SK-N-SH (cell line): ENCODE measurements around the gene CIDEB. TPM values are rescaled to one million over a fixed set of nuclear protein-coding genes. Genes with fewer than 3 reads are reported as not detected.

Source experiments
- CTCF ChIA-PET: fragments of 300-600, 350-600 bp; formaldehyde crosslinking; extraction: SDS; loops from one replicate; lab custom pipeline; 2021; lab: Yijun Ruan, JAX
- POLR2A ChIA-PET: fragments of 350-600 bp; sonication (Branson Sonifier 250); formaldehyde crosslinking; extraction: SDS; loops from one replicate; lab custom pipeline; 2020; ENCODE audit warnings: antibody characterized with exemption, inconsistent platforms; lab: Yijun Ruan, JAX
- DNase-seq: peaks from one replicate; pipeline ENCODE4 v3.0.0; 2012
- H2AFZ ChIP-seq: fragments of 200-600 bp; sonication (generic); 2 replicates; pipeline ENCODE4 v1.8.1; 2016; ENCODE audit warnings: antibody characterized with exemption, mild to moderate bottlenecking, low read depth
- H3F3A ChIP-seq: fragments of 200-600 bp; sonication (generic); replicated peaks from 2 replicates; pipeline ENCODE3; 2016; ENCODE audit warnings: antibody characterized with exemption, mild to moderate bottlenecking; ENCODE audit not compliant: insufficient read depth
- H3K27ac ChIP-seq, 2 experiments: fragments of 200-500 bp in 1 of 2; fragments of 200-600 bp in 1 of 2; sonication (Bioruptor generic) in 1 of 2; sonication (generic), shearing (Covaris generic) in 1 of 2; 2 replicates each; pipeline versions ENCODE4 v1.5.1 to v1.6.1; 2014 to 2016; ENCODE audit warnings: low read depth in 2 of 2, inconsistent platforms in 1 of 2, low read length in 1 of 2, mild to moderate bottlenecking in 1 of 2, mixed read lengths in 1 of 2
- H3K27me3 ChIP-seq: fragments of 200-600 bp; sonication (generic), shearing (Covaris generic); 2 replicates; pipeline ENCODE4 v1.6.1; 2016; ENCODE audit warnings: mixed run types; ENCODE audit not compliant: insufficient read depth
- H3K36me3 ChIP-seq, 2 experiments: fragments of 200-500 bp in 1 of 2; fragments of 200-600 bp in 1 of 2; sonication (Bioruptor generic) in 1 of 2; sonication (generic) in 1 of 2; replicated peaks in 1 of 2; 2 replicates each; pipeline versions ENCODE3 to v1.5.1; 2014 to 2016; ENCODE audit warnings: low read length in 1 of 2, mild to moderate bottlenecking in 1 of 2; ENCODE audit not compliant: insufficient read depth in 2 of 2, control insufficient read depth in 1 of 2
- H3K4me1 ChIP-seq, 2 experiments: fragments of 200-500 bp in 1 of 2; fragments of 200-600 bp in 1 of 2; sonication (Bioruptor generic) in 1 of 2; sonication (generic), shearing (Covaris generic) in 1 of 2; 2 replicates each; pipeline versions ENCODE4 v1.5.1 to v1.6.1; 2014 to 2016; ENCODE audit warnings: low read depth in 1 of 2, low read length in 1 of 2, mixed run types in 1 of 2; ENCODE audit not compliant: insufficient read depth in 2 of 2, control insufficient read depth in 1 of 2
- H3K4me2 ChIP-seq: fragments of 200-600 bp; sonication (generic), shearing (Covaris generic); 2 replicates; pipeline ENCODE4 v1.6.1; 2017; ENCODE audit warnings: mixed run types
- H3K4me3 ChIP-seq, 2 experiments: fragments of 200-500 bp in 1 of 2; fragments of 200-600 bp in 1 of 2; sonication (Bioruptor generic) in 1 of 2; sonication (generic), shearing (Covaris generic) in 1 of 2; 2 replicates each; pipeline versions ENCODE4 v1.5.1 to v1.8.1; 2014 to 2016; ENCODE audit warnings: low read depth in 2 of 2, inconsistent platforms in 1 of 2, low read length in 1 of 2, mild to moderate bottlenecking in 1 of 2, mixed read lengths in 1 of 2, moderate library complexity in 1 of 2
- H3K79me2 ChIP-seq: fragments of 200-600 bp; sonication (generic); 2 replicates; pipeline ENCODE4 v1.8.1; 2017; ENCODE audit warnings: mild to moderate bottlenecking; ENCODE audit not compliant: insufficient read depth
- H3K9ac ChIP-seq: fragments of 200-600 bp; sonication (generic); 2 replicates; pipeline ENCODE4 v1.6.1; 2017; ENCODE audit warnings: mixed run types
- H3K9me2 ChIP-seq: fragments of 200-600 bp; sonication (generic); 2 replicates; pipeline ENCODE4 v1.6.1; 2017; ENCODE audit warnings: mixed run types
- H3K9me3 ChIP-seq: fragments of 200-600 bp; sonication (generic); 2 replicates; pipeline ENCODE4 v1.6.1; 2017; ENCODE audit warnings: mixed run types, mild to moderate bottlenecking, moderate library complexity
- H4K20me1 ChIP-seq: fragments of 200-600 bp; sonication (generic); 2 replicates; pipeline ENCODE4 v1.6.1; 2017; ENCODE audit warnings: mild to moderate bottlenecking, mixed run types; ENCODE audit not compliant: insufficient read depth
- EP300 ChIP-seq, 2 experiments: IDR thresholded peaks; 2 replicates each; pipeline versions ENCODE4 v1.4.0 to v1.6.1; 2012; ENCODE audit warnings: borderline replicate concordance in 1 of 2, low read depth in 1 of 2, low read length in 1 of 2
- EZH2phosphoT487 ChIP-seq: fragments of 200-600 bp; sonication (generic); IDR thresholded peaks from 2 replicates; pipeline ENCODE4 v1.6.1; 2017; ENCODE audit warnings: low read depth, mixed run types, mild to moderate bottlenecking, antibody characterized with exemption, moderate library complexity, borderline replicate concordance
- GABPA ChIP-seq: IDR thresholded peaks from 2 replicates; pipeline ENCODE4 v1.4.0; 2012; ENCODE audit warnings: low read depth, mild to moderate bottlenecking
- IRF3 ChIP-seq: fragments of 150-350 bp; IDR thresholded peaks from 2 replicates; pipeline ENCODE4 v1.6.1; 2016; ENCODE audit warnings: mild to moderate bottlenecking, low read depth, low read length
- MXI1 ChIP-seq: IDR thresholded peaks from 2 replicates; pipeline ENCODE4 v1.6.1; 2012; ENCODE audit warnings: mild to moderate bottlenecking, low read depth, low read length, improper control_type of control experiment
- NRF1 ChIP-seq: IDR thresholded peaks from 2 replicates; pipeline ENCODE4 v1.6.1; 2012; ENCODE audit warnings: low read depth, mild to moderate bottlenecking, low read length
- RAD21 ChIP-seq: IDR thresholded peaks from 2 replicates; pipeline ENCODE4 v1.6.1; 2012; ENCODE audit warnings: mild to moderate bottlenecking, low read length
- RCOR1 ChIP-seq: fragments of 150-350 bp; IDR thresholded peaks from 2 replicates; pipeline ENCODE4 v1.6.1; 2017; ENCODE audit warnings: antibody characterized with exemption, low read length
- RFX5 ChIP-seq: IDR thresholded peaks from 2 replicates; pipeline ENCODE4 v1.6.1; 2012; ENCODE audit warnings: mild to moderate bottlenecking, improper control_type of control experiment, low read length
- RXRA ChIP-seq: IDR thresholded peaks from 2 replicates; pipeline ENCODE4 v1.4.0; 2012; ENCODE audit warnings: low read depth, mild to moderate bottlenecking, borderline replicate concordance
- TAF1 ChIP-seq: IDR thresholded peaks from 2 replicates; pipeline ENCODE4 v1.6.1; 2012; ENCODE audit warnings: low read depth, mild to moderate bottlenecking, low read length, moderate library complexity, borderline replicate concordance
- USF1 ChIP-seq: IDR thresholded peaks from 2 replicates; pipeline ENCODE4 v1.4.0; 2012; ENCODE audit warnings: low read depth, borderline replicate concordance
- USF2 ChIP-seq: fragments of 150-350 bp; IDR thresholded peaks from 2 replicates; pipeline ENCODE4 v1.6.1; 2017; ENCODE audit warnings: antibody characterized with exemption, low read length, low read depth, borderline replicate concordance
- YY1 ChIP-seq: IDR thresholded peaks from 2 replicates; pipeline ENCODE4 v1.4.0; 2012; ENCODE audit warnings: low read depth, mild to moderate bottlenecking
- ZBTB33 ChIP-seq: IDR thresholded peaks from 2 replicates; pipeline ENCODE4 v1.4.0; 2012; ENCODE audit warnings: low read depth, borderline replicate concordance
- whole genome bisulfite sequencing: methylation state at CpG from one replicate; pipeline ENCODE4 v1.1.6; 2017; ENCODE audit warnings: low lambda C conversion rate; 5-methylcytosine and 5-hydroxymethylcytosine counted together
- polyA plus RNA-seq, 3 experiments: library from polyadenylated mRNA; depleted of rRNA; stranded (reverse); fragments of >200 nt; gene quantifications; 2 replicates each; pipeline ENCODE4 v1.2.3, GENCODE V29; 2012

Gene CIDEB
- polyA plus RNA-seq, 1 of the 3 experiments (the other 2 are of a cell fraction): 0.05 TPM

- no peak for TF ChIP-seq IRF3
- no peak for TF ChIP-seq USF2
- no peak for TF ChIP-seq NRF1
- TF ChIP-seq MXI1: no peak
- no peak for TF ChIP-seq EZH2phosphoT487
- TF ChIP-seq ZBTB33: no peak
- no peak for TF ChIP-seq RFX5
- TF ChIP-seq YY1: no peak
- no peak for TF ChIP-seq RXRA
- TF ChIP-seq RAD21: no peak
- no peak for TF ChIP-seq EP300 (IDR thresholded peaks at IDR 0.05; ENCODE audit: borderline replicate concordance in 1 of 2, low read depth in 1 of 2, low read length in 1 of 2)
- no peak for TF ChIP-seq TAF1
- no peak for TF ChIP-seq RCOR1
- no peak for TF ChIP-seq USF1
- TF ChIP-seq GABPA: no peak
Observed at GRCh38 chr14:24325963-24326362, 18.2 kb upstream of the CIDEB start.

More at GRCh38 chr14:24325963-24326362, 18.2 kb upstream of the CIDEB start:
- no peak overlapping the region for H3K4me2 ChIP-seq
- no peaks in the 10 kb centered on the region for H3K36me3 ChIP-seq
- H3K27ac ChIP-seq: no peak overlapping the region
- H4K20me1 ChIP-seq: no peaks in the 10 kb centered on the region
- no peak overlapping the region for H2AFZ ChIP-seq
- H3F3A ChIP-seq: no peaks in the 10 kb centered on the region
- H3K9me2 ChIP-seq: no peaks in the 10 kb centered on the region
- ChIA-PET CTCF (interaction anchor here (3.9 to 14.6 kb wide), 5 partner anchors 7 to 111 kb away, joined by 36 to 115 read pairs (median 62); partner anchors contain the start of genes ADCY4, CBLN3, CIDEB and KHNYN), POLR2A (no interaction called here)
- no peaks in the 10 kb centered on the region for H3K9me3 ChIP-seq
- H3K4me1 ChIP-seq: no peaks in the 10 kb centered on the region
- H3K4me3 ChIP-seq: no peak overlapping the region
- 32% methylated on average over 7 of the region's 9 CpGs for WGBS
- H3K79me2 ChIP-seq: no peaks in the 10 kb centered on the region
- H3K9ac ChIP-seq: no peak overlapping the region
- no peaks in the 10 kb centered on the region for H3K27me3 ChIP-seq
- DNase-seq: peak; percentile 9
